HEK293 (cell line): Measurements from ENCODE around the gene BPIFA1.

Experiments used
- CTCF ChIA-PET: fragments of 350-600 bp; formaldehyde crosslinking; extraction: SDS; loops from one replicate; lab custom pipeline; 2021; ENCODE audit warnings: antibody characterized with exemption; lab: Yijun Ruan, JAX
- POLR2A ChIA-PET: fragments of 300-600 bp; formaldehyde crosslinking; extraction: SDS; loops from one replicate; lab custom pipeline; 2020; ENCODE audit warnings: antibody characterized with exemption, inconsistent platforms; lab: Yijun Ruan, JAX
- H3K27ac ChIP-seq: fragments of 200-500 bp; sonication (Bioruptor generic); 2 replicates; pipeline ENCODE4 v1.5.1; 2014; ENCODE audit warnings: low read depth, low read length, control low read depth, inconsistent platforms; ENCODE audit errors: extremely low read depth
- H3K36me3 ChIP-seq, 2 experiments: fragments of 200-500 bp in 1 of 2; sonication (Bioruptor generic) in 1 of 2; 1 replicate in 1 of 2; 2 replicates in 1 of 2; pipeline ENCODE4 v1.5.1; 2014 to 2017; ENCODE audit warnings: inconsistent platforms in 2 of 2, low read length in 2 of 2; ENCODE audit not compliant: control insufficient read depth in 2 of 2, insufficient read depth in 1 of 2
- H3K4me1 ChIP-seq: fragments of 200-500 bp; sonication (Bioruptor generic); 2 replicates; pipeline ENCODE4 v1.5.1; 2014; ENCODE audit warnings: mild to moderate bottlenecking, low read length, inconsistent platforms; ENCODE audit not compliant: control insufficient read depth, insufficient read depth
- H3K4me3 ChIP-seq: 2 replicates; pipeline ENCODE4 v1.5.1; 2011; ENCODE audit warnings: low read depth, mild to moderate bottlenecking, control low read depth, low read length, moderate library complexity
- H3K9me3 ChIP-seq: fragments of 200-500 bp; sonication (Bioruptor generic); 2 replicates; pipeline ENCODE4 v1.5.1; 2014; ENCODE audit warnings: low read depth, low read length, inconsistent platforms; ENCODE audit not compliant: control insufficient read depth, insufficient read depth
- FEZF1 ChIP-seq: fragments of 450-650 bp; formaldehyde crosslinking; IDR thresholded peaks from 2 replicates; pipeline ENCODE4 v1.5.1; 2016; ENCODE audit warnings: missing biosample characterization, missing genetic modification characterization
- KLF1 ChIP-seq: fragments of 450-650 bp; formaldehyde crosslinking; IDR thresholded peaks from 2 replicates; pipeline ENCODE4 v1.5.1; 2016; ENCODE audit warnings: missing biosample characterization, missing genetic modification characterization
- KLF10 ChIP-seq: fragments of 450-650 bp; IDR thresholded peaks from 2 replicates; pipeline ENCODE4 v1.5.1; 2018; ENCODE audit warnings: missing biosample characterization, mild to moderate bottlenecking, missing genetic modification characterization
- ZBTB1 ChIP-seq: fragments of 450-650 bp; formaldehyde crosslinking; IDR thresholded peaks from 2 replicates; pipeline ENCODE4 v1.5.1; 2016; ENCODE audit warnings: missing biosample characterization, missing genetic modification characterization
- ZBTB7A ChIP-seq: fragments of 450-650 bp; formaldehyde crosslinking; IDR thresholded peaks from 2 replicates; pipeline ENCODE4 v1.5.1; 2016; ENCODE audit warnings: low read depth, missing biosample characterization, missing genetic modification characterization
- ZFHX2 ChIP-seq: fragments of 450-650 bp; formaldehyde crosslinking; conservative IDR thresholded peaks from 2 replicates; pipeline ENCODE4 v1.5.1; 2016; ENCODE audit warnings: missing biosample characterization, missing genetic modification characterization
- ZFP69B ChIP-seq: fragments of 450-650 bp; formaldehyde crosslinking; IDR thresholded peaks from 2 replicates; pipeline ENCODE4 v1.5.1; 2016; ENCODE audit warnings: missing biosample characterization, missing genetic modification characterization
- ZNF121 ChIP-seq: fragments of 450-650 bp; formaldehyde crosslinking; IDR thresholded peaks from 2 replicates; pipeline ENCODE4 v1.5.1; 2016; ENCODE audit warnings: missing biosample characterization, missing genetic modification characterization
- ZNF133 ChIP-seq: fragments of 450-650 bp; formaldehyde crosslinking; IDR thresholded peaks from 2 replicates; pipeline ENCODE4 v1.5.1; 2016; ENCODE audit warnings: missing biosample characterization, missing genetic modification characterization
- ZNF155 ChIP-seq: fragments of 450-650 bp; formaldehyde crosslinking; IDR thresholded peaks from 2 replicates; pipeline ENCODE4 v1.5.1; 2016; ENCODE audit warnings: missing biosample characterization, missing genetic modification characterization
- ZNF16 ChIP-seq: fragments of 450-650 bp; formaldehyde crosslinking; IDR thresholded peaks from 2 replicates; pipeline ENCODE4 v1.5.1; 2016; ENCODE audit warnings: low read depth, missing biosample characterization, missing genetic modification characterization
- ZNF302 ChIP-seq: fragments of 450-650 bp; formaldehyde crosslinking; IDR thresholded peaks from 2 replicates; pipeline ENCODE4 v1.5.1; 2016; ENCODE audit warnings: missing biosample characterization, missing genetic modification characterization, low read depth
- ZNF354C ChIP-seq: fragments of 450-650 bp; formaldehyde crosslinking; IDR thresholded peaks from 2 replicates; pipeline ENCODE4 v1.5.1; 2016; ENCODE audit warnings: missing biosample characterization, missing genetic modification characterization, low read depth, borderline replicate concordance
- ZNF518A ChIP-seq: fragments of 450-650 bp; formaldehyde crosslinking; conservative IDR thresholded peaks from 2 replicates; pipeline ENCODE4 v1.5.1; 2016; ENCODE audit warnings: low read depth, missing biosample characterization, missing genetic modification characterization
- ZNF548 ChIP-seq: fragments of 450-650 bp; formaldehyde crosslinking; IDR thresholded peaks from 2 replicates; pipeline ENCODE4 v1.5.1; 2016; ENCODE audit warnings: missing biosample characterization, missing genetic modification characterization
- ZNF549 ChIP-seq: fragments of 450-650 bp; IDR thresholded peaks from 2 replicates; pipeline ENCODE4 v1.5.1; 2018; ENCODE audit warnings: missing biosample characterization, missing genetic modification characterization, mild to moderate bottlenecking, inconsistent platforms, moderate library complexity
- ZNF610 ChIP-seq: fragments of 450-650 bp; formaldehyde crosslinking; IDR thresholded peaks from 2 replicates; pipeline ENCODE4 v1.5.1; 2016; ENCODE audit warnings: missing biosample characterization, missing genetic modification characterization, borderline replicate concordance
- ZNF658 ChIP-seq: fragments of 450-650 bp; formaldehyde crosslinking; IDR thresholded peaks from 2 replicates; pipeline ENCODE4; 2016; ENCODE audit warnings: missing biosample characterization, missing genetic modification characterization
- ZNF776 ChIP-seq: fragments of 450-650 bp; formaldehyde crosslinking; IDR thresholded peaks from 2 replicates; pipeline ENCODE4 v1.5.0; 2017; ENCODE audit warnings: missing biosample characterization, missing genetic modification characterization, borderline replicate concordance
- ZNF791 ChIP-seq: fragments of 450-650 bp; formaldehyde crosslinking; IDR thresholded peaks from 2 replicates; pipeline ENCODE4 v1.5.1; 2016; ENCODE audit warnings: missing biosample characterization, missing genetic modification characterization
- TF ChIP-seq, protein P1 (sequence below): sonication (generic); formaldehyde crosslinking; IDR thresholded peaks from 2 replicates; pipeline ENCODE4 v1.8.1; 2022; ENCODE audit warnings: mild to moderate bottlenecking, moderate library complexity, missing genetic modification reagents
- TF ChIP-seq, protein P2 (sequence below): fragments of 450-650 bp; formaldehyde crosslinking; IDR thresholded peaks from 2 replicates; pipeline ENCODE4 v1.5.1; 2016; ENCODE audit warnings: missing biosample characterization, missing genetic modification characterization

Gene BPIFA1

GRCh38 chr20:33255005-33255404 lies 19.2 kb downstream of the BPIFA1 start (continued):
- no peak for TF ChIP-seq ZNF518A (tag by site-specific recombination)
- TF ChIP-seq, protein P1, sequence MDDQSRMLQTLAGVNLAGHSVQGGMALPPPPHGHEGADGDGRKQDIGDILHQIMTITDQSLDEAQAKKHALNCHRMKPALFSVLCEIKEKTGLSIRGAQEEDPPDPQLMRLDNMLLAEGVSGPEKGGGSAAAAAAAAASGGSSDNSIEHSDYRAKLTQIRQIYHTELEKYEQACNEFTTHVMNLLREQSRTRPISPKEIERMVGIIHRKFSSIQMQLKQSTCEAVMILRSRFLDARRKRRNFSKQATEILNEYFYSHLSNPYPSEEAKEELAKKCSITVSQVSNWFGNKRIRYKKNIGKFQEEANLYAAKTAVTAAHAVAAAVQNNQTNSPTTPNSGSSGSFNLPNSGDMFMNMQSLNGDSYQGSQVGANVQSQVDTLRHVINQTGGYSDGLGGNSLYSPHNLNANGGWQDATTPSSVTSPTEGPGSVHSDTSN (CRISPR knock-in tag) = no peak

GRCh38 chr20:33257237-33257636 lies 21.4 kb downstream of the BPIFA1 start:
- no peak overlapping the region for H3K27ac ChIP-seq
- CTCF ChIA-PET = interaction anchor here (1.3 kb wide), 1 partner anchor 34 kb away, joined by 4 read pairs; no protein-coding TSS in a partner anchor
- H3K4me3 ChIP-seq = no peak overlapping the region
- H3K9me3 ChIP-seq = no peaks in the 10 kb centered on the region
- H3K36me3 ChIP-seq = no peaks in the 10 kb centered on the region
- TF ChIP-seq ZNF548 (tag by site-specific recombination) = no peak
- TF ChIP-seq KLF1 (tag by site-specific recombination) = no peak
- TF ChIP-seq ZNF549 (tag by site-specific recombination) = no peak
- TF ChIP-seq, protein P2, sequence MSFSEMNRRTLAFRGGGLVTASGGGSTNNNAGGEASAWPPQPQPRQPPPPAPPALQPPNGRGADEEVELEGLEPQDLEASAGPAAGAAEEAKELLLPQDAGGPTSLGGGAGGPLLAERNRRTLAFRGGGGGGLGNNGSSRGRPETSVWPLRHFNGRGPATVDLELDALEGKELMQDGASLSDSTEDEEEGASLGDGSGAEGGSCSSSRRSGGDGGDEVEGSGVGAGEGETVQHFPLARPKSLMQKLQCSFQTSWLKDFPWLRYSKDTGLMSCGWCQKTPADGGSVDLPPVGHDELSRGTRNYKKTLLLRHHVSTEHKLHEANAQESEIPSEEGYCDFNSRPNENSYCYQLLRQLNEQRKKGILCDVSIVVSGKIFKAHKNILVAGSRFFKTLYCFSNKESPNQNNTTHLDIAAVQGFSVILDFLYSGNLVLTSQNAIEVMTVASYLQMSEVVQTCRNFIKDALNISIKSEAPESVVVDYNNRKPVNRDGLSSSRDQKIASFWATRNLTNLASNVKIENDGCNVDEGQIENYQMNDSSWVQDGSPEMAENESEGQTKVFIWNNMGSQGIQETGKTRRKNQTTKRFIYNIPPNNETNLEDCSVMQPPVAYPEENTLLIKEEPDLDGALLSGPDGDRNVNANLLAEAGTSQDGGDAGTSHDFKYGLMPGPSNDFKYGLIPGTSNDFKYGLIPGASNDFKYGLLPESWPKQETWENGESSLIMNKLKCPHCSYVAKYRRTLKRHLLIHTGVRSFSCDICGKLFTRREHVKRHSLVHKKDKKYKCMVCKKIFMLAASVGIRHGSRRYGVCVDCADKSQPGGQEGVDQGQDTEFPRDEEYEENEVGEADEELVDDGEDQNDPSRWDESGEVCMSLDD (tag by site-specific recombination) = no peak
- no peak for TF ChIP-seq FEZF1 (tag by site-specific recombination)
- no peak for TF ChIP-seq ZNF658
- no peak for TF ChIP-seq ZNF610 (tag by site-specific recombination)
- no peak for TF ChIP-seq ZBTB1
- no peak for TF ChIP-seq ZNF776 (tag by site-specific recombination)
- TF ChIP-seq ZNF121 (tag by site-specific recombination) = no peak
- no peak for TF ChIP-seq ZNF155 (tag by site-specific recombination)
- TF ChIP-seq ZBTB7A (tag by site-specific recombination) = no peak
- no peak for TF ChIP-seq ZNF133 (tag by site-specific recombination)
- TF ChIP-seq ZFP69B (tag by site-specific recombination) = no peak
- TF ChIP-seq ZNF354C (tag by site-specific recombination) = no peak
- no peak for TF ChIP-seq ZNF302 (tag by site-specific recombination)
- TF ChIP-seq ZNF791 = no peak
- TF ChIP-seq ZNF16 (tag by site-specific recombination) = no peak
- no peak for TF ChIP-seq ZFHX2 (tag by site-specific recombination)
- TF ChIP-seq KLF10 (tag by site-specific recombination) = no peak
- H3K4me1 ChIP-seq = no peaks in the 10 kb centered on the region
- POLR2A ChIA-PET = no interaction called here
